NCI-H82 treated with DMSO at 0.1 percent for 48 hours (cell line): ENCODE measurements around the gene CDCA7L.

Experiments used
- DNase-seq: peaks from one replicate; lab custom pipeline; 2025; ENCODE audit not compliant: unreplicated experiment; lab: John Stamatoyannopoulos, UW

CDCA7L gene

GRCh38 chr7:21945454-21946221 is at the start of gene CDCA7L:
Gene CDCA7L, minus strand, starts transcription at chr7:21945899. Its CDS starts 95 bp downstream, at chr7:21945804.
- peak; percentile 50 for DNase-seq

DNA sequence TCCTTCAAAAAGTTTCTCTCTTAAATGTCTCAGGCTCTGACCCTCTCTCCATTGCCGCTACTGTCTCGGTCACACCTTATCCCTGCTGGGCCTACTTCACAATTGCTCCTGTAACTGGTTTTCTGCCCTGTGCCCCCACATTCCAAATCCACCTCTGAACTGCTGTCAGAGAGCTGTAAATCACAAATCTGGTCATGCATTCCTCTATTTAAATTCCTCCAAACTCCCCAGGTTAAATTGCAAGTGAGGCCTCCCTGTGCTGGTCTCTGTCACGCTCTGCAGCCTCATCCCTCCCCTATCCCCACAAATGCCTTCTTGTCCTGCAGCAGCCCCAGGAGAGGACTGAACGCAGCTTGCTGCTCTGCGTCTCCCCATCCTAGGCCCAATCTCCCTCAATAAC is 40.4 kb upstream of the CDCA7L start:
- no peak for DNase-seq

GRCh38 chr7:21984042-21984441 is 38.3 kb upstream of the CDCA7L start:
- DNase-seq, result no peak

DNA sequence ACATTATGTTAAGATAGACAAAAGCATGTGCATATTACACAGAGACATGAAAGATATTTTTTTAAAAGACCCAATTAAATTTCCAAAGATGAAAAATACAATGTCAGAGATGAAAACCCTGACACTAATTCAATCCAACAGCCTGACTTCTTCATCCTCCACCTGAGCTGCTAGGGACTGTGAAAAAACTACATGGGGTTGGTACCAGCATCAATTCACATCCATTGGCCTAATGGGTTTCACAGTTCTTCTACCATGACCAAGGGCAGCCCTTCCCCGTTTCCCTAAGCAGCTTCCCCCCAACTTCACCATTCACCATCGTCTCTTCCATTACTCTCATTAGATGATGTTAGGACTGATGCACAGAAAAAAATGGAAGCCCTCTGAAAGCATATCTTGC is 37.4 kb upstream of the CDCA7L start:
- DNase-seq, result no peak

DNA sequence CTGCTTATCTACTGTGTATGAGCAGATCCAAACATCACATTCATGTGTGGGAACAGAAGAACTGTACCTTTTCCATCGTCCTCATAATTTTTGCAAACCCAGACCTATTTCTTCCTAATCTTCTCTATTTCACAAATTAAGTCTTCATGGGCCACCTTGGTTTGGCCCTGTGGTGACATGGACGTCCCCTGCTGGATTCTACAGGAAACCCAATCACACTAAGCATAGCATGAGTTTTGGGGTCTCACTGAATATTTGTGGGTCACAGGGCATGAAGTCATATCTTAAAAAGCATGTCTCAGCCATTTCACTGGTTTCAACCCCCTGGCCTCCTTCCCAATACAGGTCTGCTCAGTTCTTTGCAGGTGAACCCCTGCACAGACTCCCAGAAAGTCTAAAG is 35.8 kb upstream of the CDCA7L start:
- no peak for DNase-seq

DNA sequence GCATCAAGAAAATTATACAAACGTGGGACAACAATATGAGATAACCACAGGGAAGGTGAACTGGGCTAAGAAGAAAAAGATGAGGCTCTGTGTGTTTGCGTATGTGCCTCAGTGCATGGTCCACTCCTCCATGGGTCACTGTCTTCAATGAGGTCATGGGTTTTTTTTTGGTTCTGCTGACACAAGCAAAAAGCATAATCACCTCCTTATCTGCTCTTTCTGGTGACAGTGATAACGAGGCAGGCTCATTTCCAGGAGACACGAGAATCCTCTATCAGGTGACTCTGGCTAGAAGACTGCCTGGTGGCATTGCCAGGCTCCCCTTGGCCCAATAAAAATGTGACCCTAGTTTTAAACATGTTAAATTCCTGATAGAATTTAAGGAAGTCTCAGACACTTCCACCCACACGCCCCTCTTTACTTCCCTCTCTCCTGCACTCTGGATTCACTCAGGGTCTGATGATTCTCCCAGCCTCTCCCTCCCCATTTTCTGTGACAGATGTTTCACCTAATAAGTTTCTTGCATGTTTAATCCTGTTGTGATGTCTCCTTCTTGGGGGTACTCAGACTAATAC is 35.3 kb upstream of the CDCA7L start:
- no peak for DNase-seq

DNA sequence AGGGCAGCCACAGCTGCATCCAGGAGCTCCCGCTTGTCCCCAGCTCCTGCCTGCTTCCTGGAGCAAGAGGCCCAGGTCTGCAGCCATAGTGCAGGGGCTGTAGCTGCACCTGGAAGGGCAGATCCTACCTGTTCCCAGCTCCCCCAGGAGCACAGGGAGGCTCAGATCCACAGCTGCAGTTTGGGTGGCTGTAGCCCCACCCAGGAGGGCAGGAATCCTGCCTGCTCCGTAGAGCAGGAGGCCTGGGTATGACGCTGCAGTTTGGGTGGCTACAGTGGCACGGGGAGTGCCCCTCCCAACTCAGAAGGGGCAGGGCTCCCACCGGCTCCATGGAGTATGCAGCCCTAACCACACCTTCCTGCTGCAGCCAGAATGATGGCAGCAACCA is 26.7 kb upstream of the CDCA7L start:
- no peak for DNase-seq

- DNase-seq, result no peak
Observed at GRCh38 chr7:21971780-21972396, 26.2 kb upstream of the CDCA7L start.

DNA sequence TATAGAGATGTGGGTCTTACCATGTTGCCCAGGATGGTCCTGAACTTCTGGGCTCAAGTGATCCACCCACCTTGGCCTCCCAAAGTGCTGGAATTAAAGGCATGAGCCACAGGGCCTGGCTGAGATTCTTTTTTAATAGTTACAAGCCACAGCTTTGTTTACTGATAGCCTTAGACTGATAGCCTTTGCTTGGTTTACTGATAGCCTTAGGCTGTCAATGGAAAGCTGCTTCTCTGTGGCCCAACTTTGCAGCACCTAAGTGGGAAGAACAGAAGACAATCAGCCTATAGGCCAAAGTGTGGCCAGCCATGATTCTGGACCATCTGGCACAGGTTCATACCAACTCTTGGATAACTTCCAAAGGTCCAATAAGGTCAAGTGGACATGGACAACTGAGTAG is 24.1 kb upstream of the CDCA7L start:
- no peak for DNase-seq

DNA sequence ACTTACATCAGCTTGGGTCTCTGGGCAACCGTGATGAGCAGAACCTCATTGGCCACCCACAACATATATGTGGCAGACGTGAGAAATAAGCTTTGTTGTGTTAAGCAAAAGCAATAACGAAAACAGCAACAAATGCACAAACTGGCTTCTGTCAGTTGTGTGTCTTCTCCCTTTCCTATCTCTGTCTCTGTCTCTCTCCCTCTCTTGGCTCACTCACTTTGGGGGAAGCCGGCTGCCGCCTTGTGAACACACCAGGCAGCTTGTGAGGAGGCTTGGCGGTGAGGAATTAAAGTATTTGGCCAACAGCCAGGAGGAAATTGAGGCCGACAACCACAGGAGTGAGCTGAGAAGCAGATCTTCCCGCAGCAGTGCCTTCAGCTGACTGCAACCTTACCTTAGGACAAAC is 21.9 kb upstream of the CDCA7L start:
- peak; percentile 53 for DNase-seq

GRCh38 chr7:21966271-21966670 is 20.6 kb upstream of the CDCA7L start:
- DNase-seq, result no peak

- peak; percentile 79 for DNase-seq
Observed at GRCh38 chr7:21965291-21965690, 19.6 kb upstream of the CDCA7L start.

DNA sequence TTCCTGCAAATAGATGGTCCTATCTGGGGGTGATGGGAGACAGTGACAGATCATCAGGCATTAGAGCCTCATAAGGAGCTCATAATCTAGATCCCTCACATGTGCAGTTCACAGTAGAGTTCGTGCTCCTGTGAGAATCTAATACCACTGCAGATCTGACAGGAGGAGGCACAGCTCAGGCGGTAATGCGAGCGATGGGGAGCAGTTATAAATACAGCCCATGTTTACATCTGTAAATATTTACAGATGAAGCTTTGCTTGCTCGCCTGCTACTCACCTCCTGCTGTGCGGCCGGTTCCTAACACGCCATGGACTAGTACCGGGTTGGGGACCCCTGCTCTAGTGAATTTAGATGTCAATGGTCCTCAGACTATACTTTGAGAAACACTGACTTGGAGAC is 17.0 kb upstream of the CDCA7L start:
- no peak for DNase-seq

- DNase-seq, result no peak
Observed at GRCh38 chr7:21960922-21961321, 15.2 kb upstream of the CDCA7L start.

DNA sequence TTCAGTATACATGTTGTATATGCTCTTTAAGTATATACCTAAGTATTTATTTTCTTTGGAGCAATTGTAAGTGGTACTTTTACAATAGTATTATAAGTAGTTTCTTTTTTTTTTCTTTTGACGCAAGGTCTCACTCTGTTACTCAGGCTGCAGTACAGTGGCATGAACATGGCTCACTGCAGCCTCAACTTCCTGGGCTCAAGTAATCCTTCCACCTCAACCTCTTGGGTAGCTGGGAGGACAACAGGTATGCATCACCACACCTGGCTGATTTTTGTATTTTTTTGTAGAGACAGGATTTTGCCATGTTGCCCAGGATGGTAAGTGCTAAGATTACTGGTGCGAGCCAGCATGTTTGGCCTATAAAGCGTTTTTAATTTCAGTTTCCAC is 13.7 kb upstream of the CDCA7L start:
- no peak for DNase-seq

DNA sequence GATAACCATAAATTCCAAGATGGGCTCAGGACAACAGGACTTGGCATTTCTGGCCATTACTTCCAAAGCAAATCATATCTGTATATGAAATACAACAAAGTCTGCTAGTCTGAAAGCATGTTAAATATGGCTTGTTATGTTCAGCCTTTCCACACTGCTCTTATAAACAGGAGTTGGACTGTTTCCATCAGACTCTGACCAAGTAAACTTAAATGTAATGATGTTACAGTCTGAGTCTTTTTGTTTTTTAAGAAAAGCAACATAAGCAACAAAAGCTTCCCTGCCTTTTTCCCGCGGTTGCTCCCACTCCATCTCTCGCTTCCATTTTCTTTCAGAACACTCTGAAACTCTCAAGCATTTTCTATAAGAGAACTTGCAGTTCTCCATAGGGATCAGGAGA is 8.1 kb upstream of the CDCA7L start:
- DNase-seq, result no peak

DNA sequence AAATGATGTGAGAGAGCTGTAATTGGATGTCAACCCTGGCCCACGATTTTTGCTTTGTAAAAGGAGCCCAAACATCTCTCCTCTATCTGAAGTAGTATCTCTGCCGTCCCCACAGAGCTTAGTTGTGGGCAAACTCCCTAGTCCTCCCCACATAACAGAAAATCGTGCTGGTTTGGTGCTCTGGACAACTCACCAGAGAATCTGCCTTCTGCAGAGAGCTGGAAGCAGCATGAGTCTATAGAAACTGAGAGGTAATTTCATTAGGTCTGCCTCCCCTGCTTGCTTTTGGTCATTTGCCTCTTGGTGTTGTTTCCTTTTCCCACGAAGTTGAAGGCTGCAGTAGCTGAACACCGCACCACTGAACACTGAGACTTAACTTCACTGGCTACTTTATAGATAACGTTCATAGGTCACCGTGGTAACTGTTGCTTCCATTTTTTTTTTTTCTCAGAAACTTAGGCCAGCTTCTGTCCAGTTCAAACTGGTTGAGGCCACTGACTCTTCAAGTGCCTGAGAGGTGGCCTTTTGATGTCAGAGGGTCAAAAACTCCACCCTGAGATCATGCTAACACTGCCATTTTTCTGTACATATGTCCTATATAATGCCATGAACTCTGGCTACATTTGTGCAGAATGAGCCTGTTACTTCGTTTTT is 3.3 kb upstream of the CDCA7L start:
- no peak for DNase-seq

DNA sequence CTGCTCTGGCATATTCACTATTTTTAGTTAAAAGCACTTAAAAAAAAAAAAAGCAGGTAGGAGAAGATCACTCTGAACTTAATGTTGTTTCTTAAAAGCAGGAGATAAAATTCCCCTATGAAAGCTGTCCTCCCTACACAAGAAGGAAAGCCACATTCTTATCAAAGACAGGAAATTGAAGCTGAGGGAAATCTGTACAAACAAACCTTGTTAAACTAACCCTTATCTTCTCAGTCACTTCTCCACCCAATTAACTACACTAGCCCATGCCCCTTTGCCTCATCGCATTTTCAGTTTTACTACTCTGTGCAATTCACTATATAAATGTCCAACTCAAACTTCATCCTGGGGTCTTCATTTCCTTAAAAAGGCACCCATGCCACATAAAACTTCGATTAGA is 2.7 kb upstream of the CDCA7L start:
- no peak for DNase-seq

DNA sequence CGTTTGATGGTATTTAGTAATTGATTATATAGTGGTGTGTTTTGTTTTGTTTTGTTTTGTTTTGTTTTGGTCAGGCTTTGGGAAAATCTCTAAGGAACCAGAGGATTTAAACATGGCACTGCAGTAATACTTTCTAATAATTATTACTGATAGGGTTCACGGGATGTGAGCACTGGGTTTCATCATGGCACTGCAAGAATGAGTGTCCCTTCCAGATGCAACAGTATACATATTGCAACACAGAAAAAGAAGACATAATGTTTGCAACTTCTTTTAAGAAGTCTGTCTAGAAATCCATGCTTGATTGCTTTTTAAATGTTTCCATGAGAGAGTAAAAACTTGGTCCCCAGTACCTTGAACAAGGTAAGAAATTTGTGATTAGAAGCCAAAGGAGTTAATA is 2.2 kb upstream of the CDCA7L start:
- no peak for DNase-seq

GRCh38 chr7:21947056-21947455 is 1.4 kb upstream of the CDCA7L start:
- no peak for DNase-seq

DNA sequence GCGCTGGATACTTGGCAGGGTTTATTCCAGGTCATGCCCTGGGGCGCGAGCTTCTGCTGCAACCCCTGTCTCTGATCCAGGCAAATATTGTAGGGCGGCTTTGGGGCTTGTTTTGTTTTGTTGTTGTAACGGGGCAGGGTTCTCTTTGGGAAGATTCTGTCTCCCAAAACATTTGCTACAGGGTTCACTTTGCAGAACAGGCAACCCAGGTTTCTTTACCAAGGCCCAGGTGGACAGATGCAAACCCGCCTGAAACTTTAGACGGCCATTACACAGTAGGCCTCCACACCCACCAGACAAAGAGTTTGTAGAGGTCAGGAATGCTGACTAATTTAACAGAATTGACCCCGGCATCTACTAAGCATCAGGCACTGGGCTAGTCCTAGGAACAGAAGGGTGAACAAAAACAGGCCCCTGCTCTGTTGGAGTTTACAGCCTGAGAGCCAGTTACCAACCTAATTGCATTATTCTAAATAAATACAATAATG is 567 bp upstream of the CDCA7L start:
- DNase-seq, result no peak
